ENCODE data around the gene SSR1.

DNA sequence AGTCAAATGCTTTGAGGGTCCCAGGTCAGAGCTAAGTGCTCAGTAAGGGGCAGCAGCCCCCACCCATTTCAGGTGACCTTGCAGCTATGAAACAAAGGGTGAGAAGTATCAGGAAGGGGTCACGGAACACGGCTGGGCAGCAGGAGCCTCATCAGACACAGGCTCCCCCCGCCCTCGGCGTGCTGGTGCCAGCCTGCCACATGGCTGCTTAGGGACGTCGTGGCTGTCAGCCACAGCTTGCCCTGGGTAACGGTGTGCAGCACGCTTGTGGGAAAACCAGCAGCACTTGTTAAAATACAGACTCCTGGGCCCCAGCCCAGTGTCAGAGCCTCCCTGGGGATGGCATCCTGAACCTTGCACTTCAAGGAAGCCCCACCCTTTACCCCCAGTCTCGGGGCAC is 39.3 kb downstream of the SSR1 start:
- TF ChIP-seq, protein P1, sequence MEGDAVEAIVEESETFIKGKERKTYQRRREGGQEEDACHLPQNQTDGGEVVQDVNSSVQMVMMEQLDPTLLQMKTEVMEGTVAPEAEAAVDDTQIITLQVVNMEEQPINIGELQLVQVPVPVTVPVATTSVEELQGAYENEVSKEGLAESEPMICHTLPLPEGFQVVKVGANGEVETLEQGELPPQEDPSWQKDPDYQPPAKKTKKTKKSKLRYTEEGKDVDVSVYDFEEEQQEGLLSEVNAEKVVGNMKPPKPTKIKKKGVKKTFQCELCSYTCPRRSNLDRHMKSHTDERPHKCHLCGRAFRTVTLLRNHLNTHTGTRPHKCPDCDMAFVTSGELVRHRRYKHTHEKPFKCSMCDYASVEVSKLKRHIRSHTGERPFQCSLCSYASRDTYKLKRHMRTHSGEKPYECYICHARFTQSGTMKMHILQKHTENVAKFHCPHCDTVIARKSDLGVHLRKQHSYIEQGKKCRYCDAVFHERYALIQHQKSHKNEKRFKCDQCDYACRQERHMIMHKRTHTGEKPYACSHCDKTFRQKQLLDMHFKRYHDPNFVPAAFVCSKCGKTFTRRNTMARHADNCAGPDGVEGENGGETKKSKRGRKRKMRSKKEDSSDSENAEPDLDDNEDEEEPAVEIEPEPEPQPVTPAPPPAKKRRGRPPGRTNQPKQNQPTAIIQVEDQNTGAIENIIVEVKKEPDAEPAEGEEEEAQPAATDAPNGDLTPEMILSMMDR (IDR thresholded peaks at IDR 0.05; ENCODE audit: low read depth, low read length, missing input control) = no peak
- TF ChIP-seq, protein P2, sequence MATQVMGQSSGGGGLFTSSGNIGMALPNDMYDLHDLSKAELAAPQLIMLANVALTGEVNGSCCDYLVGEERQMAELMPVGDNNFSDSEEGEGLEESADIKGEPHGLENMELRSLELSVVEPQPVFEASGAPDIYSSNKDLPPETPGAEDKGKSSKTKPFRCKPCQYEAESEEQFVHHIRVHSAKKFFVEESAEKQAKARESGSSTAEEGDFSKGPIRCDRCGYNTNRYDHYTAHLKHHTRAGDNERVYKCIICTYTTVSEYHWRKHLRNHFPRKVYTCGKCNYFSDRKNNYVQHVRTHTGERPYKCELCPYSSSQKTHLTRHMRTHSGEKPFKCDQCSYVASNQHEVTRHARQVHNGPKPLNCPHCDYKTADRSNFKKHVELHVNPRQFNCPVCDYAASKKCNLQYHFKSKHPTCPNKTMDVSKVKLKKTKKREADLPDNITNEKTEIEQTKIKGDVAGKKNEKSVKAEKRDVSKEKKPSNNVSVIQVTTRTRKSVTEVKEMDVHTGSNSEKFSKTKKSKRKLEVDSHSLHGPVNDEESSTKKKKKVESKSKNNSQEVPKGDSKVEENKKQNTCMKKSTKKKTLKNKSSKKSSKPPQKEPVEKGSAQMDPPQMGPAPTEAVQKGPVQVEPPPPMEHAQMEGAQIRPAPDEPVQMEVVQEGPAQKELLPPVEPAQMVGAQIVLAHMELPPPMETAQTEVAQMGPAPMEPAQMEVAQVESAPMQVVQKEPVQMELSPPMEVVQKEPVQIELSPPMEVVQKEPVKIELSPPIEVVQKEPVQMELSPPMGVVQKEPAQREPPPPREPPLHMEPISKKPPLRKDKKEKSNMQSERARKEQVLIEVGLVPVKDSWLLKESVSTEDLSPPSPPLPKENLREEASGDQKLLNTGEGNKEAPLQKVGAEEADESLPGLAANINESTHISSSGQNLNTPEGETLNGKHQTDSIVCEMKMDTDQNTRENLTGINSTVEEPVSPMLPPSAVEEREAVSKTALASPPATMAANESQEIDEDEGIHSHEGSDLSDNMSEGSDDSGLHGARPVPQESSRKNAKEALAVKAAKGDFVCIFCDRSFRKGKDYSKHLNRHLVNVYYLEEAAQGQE (IDR thresholded peaks at IDR 0.05) = no peak
- TF ChIP-seq RXRA (IDR thresholded peaks at IDR 0.05) = no peak

Measured in liver (tissue), 3 donors.